Measurements from ENCODE around the gene MACROD2. TPM values are rescaled to one million over a fixed set of nuclear protein-coding genes. Genes with fewer than 3 reads are reported as not detected.

Gene MACROD2
- total RNA-seq, 1 experiment from 2014 or later = 3.7 TPM

DNA sequence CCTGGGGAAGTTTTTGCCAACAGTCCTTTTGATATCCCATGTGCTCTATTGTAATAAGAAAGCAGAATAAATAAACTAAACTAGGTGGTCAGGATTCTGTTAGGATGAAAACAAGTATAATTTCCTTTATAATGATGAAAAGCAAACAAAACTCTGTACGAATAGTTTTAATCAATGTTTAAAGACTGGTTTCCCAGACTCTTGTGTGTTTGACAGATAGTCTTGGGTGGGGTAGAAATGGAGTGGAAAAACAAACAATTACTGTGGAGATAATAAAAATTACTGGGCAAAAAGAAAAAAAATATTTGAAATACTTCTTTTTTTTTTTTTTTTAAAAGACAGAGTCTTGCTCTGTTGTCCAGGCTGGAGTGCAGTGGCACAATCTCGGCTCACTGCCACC lies 494.2 kb downstream of the MACROD2 start:
- no peaks in the 10 kb centered on the region for H3K36me3 ChIP-seq (ENCODE audit: control insufficient read depth in 1 of 2, insufficient read depth in 2 of 2, low read length in 2 of 2)
- ATAC-seq (no peak), DNase-seq (ENCODE audit: low read depth, low spot score) (no peak)
- no peak overlapping the region for H3K4me3 ChIP-seq (replicated peaks in 1 of 2; ENCODE audit: low read depth in 1 of 2, low read length in 2 of 2)
- CTCF ChIA-PET = no interaction called here
- TF ChIP-seq RAD21 (IDR thresholded peaks at IDR 0.05; ENCODE audit: low read depth) (no peak), CEBPB (IDR thresholded peaks at IDR 0.05; ENCODE audit: low read depth) (no peak), POLR2AphosphoS5 (IDR thresholded peaks at IDR 0.05; ENCODE audit: low read depth, low read length) (no peak), EZH2phosphoT487 (IDR thresholded peaks at IDR 0.05; ENCODE audit: borderline replicate concordance) (no peak), SRF (IDR thresholded peaks at IDR 0.05; ENCODE audit: low read depth) (no peak), SP1 (IDR thresholded peaks at IDR 0.05; ENCODE audit: low read depth) (no peak), ATF3 (IDR thresholded peaks at IDR 0.05) (no peak), EGR1 (IDR thresholded peaks at IDR 0.05; ENCODE audit: low read depth) (no peak), ZNF274 (IDR thresholded peaks at IDR 0.05; ENCODE audit: low read depth, low read length) (no peak), TCF7L2 (IDR thresholded peaks at IDR 0.05; ENCODE audit: borderline replicate concordance, extremely low read depth, insufficient read depth, insufficient read length) (no peak), ZBTB33 (IDR thresholded peaks at IDR 0.05; ENCODE audit: extremely low read depth, insufficient replicate concordance, low read length) (no peak), POLR2A (IDR thresholded peaks at IDR 0.05; ENCODE audit: borderline replicate concordance, extremely low read depth, insufficient read depth, insufficient read length) (no peak)
- no peaks in the 10 kb centered on the region for H3K27me3 ChIP-seq (ENCODE audit: insufficient read depth, low read length)
- POLR2A ChIA-PET = no interaction called here
- BruUV-seq (replicated peaks) = no TSS peak
- H3K4me1 ChIP-seq (ENCODE audit: control insufficient read depth in 1 of 2, insufficient read depth in 2 of 2, low read length in 2 of 2) = no peaks in the 10 kb centered on the region
- no peak overlapping the region for H3K27ac ChIP-seq (ENCODE audit: low read depth, low read length)
- RAD21 ChIA-PET (ENCODE audit: low non-redundant PET in 1 of 2, low total read pairs in 2 of 2, uncharacterized antibody in 2 of 2, unreplicated experiment in 2 of 2) = no interaction called here
- no peaks in the 10 kb centered on the region for H3K9me3 ChIP-seq (ENCODE audit: control insufficient read depth in 1 of 2, insufficient read depth in 1 of 2, low read depth in 1 of 2, low read length in 2 of 2)
- no peak overlapping the region for H3K4me2 ChIP-seq (ENCODE audit: low read length)
- no peaks in the 10 kb centered on the region for H4K20me1 ChIP-seq (ENCODE audit: insufficient read depth)
- H3K79me2 ChIP-seq (ENCODE audit: insufficient read depth, low read length) = no peaks in the 10 kb centered on the region
- no peak overlapping the region for H2AFZ ChIP-seq (ENCODE audit: low read depth, low read length, poor library complexity, severe bottlenecking)
- H3K9me2 ChIP-seq (ENCODE audit: insufficient read depth) = no peaks in the 10 kb centered on the region
- no peak overlapping the region for H3K9ac ChIP-seq (ENCODE audit: low read length)
- intact Hi-C loops (cut with micrococcal nuclease) = no loop called here

Measured in HCT116 (cell line).